Stimulated activated naive CD8-positive, alpha-beta T cell treated with anti-CD3 and anti-CD28 coated beads, Interleukin-15, Interleukin-2, amounts not matched to agents 100 U/mL and 50 U/mL, for 24 hours (primary cell): ENCODE results near the gene MED15.
"Not testable (repeated sequence)": the region's sequence is repeated elsewhere in the genome, so short reads cannot be mapped to it uniquely, and the experiment has no call there.

ENCODE experiments used
- ATAC-seq: fragments of 150-1000 bp; cut with Tn5 transposase; one replicate; pipeline ENCODE4 v1.10.0; 2021
- DNase-seq: peaks from one replicate; pipeline ENCODE4 v3.0.0; 2021

Gene MED15

DNA sequence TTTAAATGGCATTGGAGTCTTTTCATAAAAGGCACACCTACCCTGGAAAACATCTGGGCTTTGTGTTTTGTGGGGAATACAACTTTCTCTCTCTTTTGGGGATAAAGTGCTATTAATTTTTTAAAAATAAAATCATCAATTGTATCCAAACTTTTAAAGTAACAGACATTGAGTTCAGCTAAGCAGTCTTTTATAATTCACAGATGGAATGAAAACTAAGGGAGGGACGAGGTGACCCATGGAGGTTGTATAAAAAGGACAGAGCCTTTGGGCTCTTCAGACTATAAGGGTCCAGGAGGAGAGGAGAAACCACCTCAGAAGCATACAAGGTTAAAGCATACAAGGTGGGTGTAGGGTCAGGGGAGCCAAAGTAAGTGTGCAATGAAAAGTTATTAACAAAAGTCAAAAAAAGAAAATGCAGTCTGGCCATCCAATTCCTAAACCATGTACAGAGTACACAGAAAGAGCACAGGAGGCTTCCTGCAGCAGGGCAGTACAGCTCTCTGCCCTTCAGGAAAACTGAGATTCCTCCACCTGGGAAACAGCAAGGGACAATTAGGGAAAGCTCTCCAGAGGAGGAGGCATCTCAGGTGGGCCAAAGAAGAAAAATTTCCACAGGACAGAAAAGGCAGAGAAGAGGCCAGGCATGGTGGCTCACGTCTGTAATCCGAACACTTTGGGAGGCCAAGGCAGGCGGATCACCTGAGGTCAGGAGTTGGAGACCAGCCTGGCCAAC, 22.3 kb upstream of the MED15 start:
- DNase-seq (no peak), ATAC-seq (no peak)

DNA sequence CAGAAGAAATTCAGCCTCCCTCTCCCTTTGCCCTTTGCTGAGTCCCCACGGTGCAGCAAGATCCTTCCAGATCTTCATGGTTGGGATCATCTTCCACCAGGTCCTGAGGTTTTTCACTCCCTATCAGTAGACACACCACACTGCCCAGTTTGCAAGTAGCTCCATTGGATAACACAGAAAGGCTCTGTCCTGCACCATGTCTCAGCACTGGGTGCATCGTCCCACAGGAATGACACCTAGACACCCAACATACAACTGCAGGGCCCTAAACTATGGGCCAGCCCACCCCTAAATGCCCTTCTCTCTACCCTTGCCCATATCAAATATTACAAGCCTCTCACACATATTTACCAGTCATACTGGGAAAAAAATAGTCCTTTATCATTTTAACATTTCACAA, 21.2 kb upstream of the MED15 start:
- DNase-seq, result no peak
- ATAC-seq, result no peak

DNA sequence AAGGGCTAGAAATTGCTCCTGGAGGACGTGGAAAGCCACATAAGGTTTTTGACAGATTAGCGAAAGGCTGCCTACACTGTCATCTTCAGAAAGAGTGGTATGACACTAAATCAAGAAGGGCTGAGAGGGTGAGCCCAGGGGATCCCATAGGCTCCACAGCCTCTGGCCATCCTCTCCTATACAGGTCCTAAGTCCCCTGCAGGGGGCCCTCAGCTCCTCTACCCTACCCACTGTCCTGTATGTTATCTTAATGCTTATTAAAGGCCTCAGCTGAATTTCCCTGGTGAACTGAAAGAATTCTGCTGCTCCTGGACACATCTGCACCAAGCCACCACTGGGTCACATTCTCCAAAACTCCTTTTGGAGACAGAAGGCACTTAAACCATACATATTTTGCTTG, 19.7 kb upstream of the MED15 start:
- ATAC-seq (no peak), DNase-seq (no peak)

GRCh38 chr22:20488946-20489345, 18.5 kb upstream of the MED15 start:
- no peak for ATAC-seq
- DNase-seq, result no peak

- ATAC-seq, result peak; percentile 25
- no peak for DNase-seq
These were observed 17.0 kb upstream of the MED15 start for GRCh38 chr22:20490183-20490940.

- ATAC-seq (no peak), DNase-seq (no peak)
These were observed 16.5 kb upstream of the MED15 start for GRCh38 chr22:20490941-20491307.

- ATAC-seq, result no peak
- DNase-seq, result no peak
These were observed 16.1 kb upstream of the MED15 start for GRCh38 chr22:20491346-20491745.

GRCh38 chr22:20494978-20495860, 12.2 kb upstream of the MED15 start, which contains the start of gene KLHL22:
Gene KLHL22, minus strand, starts transcription at chr22:20495795. Its CDS starts 6,584 bp downstream, at chr22:20489211.
- peak; percentile 11 for ATAC-seq
- peak; percentile 42 for DNase-seq

- ATAC-seq (peak; percentile 98), DNase-seq (peak; percentile 96)
These were observed 11.3 kb upstream of the MED15 start for GRCh38 chr22:20495861-20496681.

- ATAC-seq, result no peak
- DNase-seq, result no peak
These were observed 10.0 kb upstream of the MED15 start for GRCh38 chr22:20497426-20497825.

DNA sequence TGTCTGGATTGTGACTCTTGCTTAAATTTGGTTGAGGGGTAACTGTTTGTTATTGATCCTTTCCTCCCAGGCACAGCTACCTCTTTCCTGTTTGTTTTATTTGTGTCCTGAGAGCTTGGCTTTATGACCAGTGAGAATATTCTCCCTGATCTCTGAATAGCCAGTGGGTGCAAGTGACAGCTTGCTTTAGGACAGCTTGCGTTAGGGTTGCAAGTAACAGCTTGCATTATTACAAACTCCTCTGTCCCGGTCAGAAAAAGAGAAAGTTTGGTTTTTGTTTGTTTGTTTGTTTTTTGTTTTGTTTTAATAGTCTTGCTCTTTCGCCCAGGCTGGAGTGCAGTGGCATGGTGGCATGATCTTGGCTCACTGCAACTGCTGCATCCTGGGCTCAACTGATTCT, 8.5 kb upstream of the MED15 start:
- ATAC-seq (no peak), DNase-seq (no peak)

GRCh38 chr22:20499769-20500168, 7.6 kb upstream of the MED15 start:
- DNase-seq, result no peak
- ATAC-seq, result no peak

DNA sequence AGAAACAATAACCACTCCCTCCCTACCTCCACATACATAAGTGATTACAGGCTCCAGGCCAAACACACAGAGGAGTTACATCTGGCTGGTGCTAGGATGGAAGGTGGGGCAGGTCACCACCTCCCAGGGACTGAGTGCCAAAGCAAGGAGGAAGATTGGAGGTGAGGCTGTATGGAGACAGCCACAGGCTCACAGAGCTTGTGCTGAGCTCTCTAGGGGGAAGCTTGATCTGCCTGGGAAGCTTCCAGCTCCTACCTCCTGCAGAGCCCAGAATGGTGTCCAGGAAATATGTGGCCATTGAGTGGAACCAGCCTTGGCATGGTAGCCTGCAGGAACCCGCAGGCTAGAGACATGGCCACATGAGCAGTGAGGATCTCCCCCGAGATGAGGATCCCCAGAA, 3.6 kb upstream of the MED15 start:
- DNase-seq, result no peak
- no peak for ATAC-seq

- not testable (repeated sequence) for DNase-seq, ATAC-seq
These were observed 3.0 kb upstream of the MED15 start for GRCh38 chr22:20504293-20504922.

DNA sequence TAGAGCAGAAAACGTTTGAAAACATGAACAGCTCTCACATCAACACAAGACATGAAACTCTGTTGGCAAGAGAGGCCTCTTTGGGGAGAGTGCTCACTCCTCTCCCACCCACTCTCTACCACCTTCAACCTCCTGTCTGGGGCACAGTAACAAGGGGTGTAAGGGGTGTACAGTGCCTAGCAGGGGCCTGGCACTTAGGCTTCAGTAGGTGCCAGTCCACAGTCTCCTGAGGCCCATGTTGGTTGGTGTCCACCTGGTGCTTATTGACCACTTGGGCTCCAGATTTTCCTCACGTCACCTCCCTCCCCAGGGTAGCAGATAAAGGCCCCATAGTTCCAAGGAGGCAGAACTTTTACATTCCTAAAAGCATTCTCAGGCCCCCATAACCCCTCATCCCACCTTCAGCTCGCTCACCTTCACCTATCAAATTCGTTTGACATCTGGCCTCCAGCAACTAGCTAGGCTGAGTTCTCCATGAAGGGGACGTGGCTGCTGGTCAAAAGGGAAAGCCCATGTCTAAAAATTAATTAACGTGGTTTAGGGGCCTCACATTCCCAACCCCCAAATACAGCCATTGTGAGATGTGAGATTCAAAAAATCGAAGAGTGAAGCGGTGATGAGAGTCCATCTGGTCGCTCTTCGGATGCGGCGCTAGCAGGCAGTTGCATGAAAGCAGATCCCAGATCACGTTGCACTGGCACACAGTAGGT, 712 bp upstream of the MED15 start:
- ATAC-seq, result no peak
- DNase-seq, result no peak

DNA sequence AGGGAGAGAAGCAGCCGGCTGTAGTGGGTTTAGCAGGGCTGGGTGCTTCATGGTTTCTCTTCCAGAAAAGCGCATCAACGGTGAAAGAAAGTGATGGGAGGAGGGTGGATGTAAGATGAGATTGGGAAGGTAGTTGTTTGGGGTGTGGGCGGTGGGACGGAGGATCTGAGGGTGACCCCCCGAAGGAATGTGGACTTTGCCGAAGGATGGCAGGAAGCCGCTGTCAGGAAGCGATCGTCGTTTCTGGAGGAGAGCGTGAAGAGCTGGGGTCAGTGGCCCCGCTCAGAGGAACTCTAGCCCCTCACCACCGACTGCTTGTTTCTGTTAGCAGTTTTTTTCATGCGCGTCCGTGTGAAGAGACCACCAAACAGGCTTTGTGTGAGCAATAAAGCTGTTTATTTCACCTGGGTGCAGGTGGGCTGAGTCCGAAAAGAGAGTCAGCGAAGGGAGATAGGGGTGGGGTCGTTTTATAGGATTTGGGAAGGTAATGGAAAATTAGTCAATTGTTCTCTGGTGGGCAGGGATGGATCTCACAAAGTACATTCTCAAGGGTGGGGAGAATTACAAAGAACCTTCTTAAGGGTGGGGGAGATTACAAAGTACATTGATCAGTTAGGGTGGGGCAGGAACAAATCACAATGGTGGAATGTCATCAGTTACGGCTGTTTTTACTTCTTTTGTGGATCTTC, 801 bp downstream of the MED15 start:
- not testable (repeated sequence) for ATAC-seq, DNase-seq

DNA sequence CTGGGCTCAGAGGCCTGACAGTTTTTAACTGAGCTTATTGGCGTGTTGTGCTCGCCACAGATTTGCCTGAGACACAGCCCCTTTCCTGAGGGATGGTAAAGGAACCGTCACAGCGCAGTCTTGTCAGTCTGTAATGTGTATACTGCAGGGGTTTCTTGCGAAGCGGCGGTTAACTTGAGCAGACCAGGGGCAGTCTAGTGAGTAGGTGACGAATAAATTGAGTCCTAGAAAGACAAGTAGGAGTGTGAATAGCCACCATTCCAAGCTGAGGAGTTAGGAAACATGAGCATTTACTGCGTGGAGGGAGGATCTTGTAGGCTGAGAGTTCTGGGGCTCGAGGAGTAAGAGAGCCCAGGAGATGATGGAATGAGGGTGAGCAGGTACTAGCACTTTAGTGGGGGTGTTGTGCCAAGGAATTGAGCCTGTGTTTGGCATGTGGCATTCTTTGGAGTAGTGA, 1.4 kb downstream of the MED15 start:
- ATAC-seq, result no peak
- no peak for DNase-seq

DNA sequence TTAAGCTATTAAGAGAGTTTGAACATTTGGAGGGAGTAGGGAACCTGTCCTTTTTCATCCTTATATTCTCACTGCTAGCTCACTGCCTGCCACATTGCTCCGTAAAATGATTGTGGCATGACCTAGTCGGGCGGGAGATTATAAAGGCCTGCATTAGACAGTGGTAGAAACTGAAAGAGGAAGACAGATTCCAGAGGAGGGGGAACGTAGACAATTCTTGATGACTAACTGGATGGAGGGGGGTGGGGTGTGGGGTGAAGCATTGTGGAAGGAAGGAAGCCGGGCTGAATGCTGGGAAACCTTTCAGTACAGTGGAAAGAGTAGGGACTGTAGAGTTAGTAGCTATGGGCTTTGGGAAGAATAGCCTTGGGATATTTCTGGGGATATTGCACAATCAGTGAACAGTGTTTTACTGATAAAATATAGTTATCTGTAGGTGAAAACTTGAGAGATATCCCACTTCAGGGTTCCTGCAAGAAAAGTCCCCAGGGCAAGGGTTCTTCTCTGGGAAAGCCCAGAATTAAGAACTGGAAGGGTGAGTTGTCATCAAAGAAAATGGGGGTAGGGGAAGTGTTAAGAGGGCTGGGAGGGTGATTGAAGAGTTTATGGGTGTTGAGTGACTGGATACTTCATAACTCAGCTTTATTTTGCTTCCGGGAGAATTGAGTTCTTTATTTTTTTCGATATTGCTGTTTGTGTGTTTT, 2.1 kb downstream of the MED15 start:
- ATAC-seq (peak; percentile 60), DNase-seq (peak; percentile 63)
